ENCODE results near the gene CDH23.

Gene CDH23

DNA sequence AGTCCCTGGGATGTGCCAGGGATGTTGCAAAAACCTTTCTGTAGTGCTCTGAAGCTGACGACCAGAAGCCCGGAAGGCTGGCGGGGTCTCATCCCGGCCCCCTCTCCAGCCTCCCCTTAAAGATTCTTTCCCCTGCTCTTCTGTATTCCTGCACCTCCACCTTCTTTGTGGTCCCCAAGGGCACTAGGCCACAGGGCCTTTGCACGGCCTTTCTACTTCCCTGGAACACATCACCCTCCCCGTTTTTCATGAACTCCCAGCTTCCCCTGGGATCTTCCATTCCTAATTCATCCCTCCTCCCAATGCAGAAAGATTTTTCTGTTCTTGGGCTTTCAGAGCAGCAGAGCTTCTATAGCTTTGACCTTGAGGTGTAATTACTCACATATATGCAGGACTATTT lies 127.0 kb downstream of the CDH23 start:
- DNase-seq, result no peak

DNA sequence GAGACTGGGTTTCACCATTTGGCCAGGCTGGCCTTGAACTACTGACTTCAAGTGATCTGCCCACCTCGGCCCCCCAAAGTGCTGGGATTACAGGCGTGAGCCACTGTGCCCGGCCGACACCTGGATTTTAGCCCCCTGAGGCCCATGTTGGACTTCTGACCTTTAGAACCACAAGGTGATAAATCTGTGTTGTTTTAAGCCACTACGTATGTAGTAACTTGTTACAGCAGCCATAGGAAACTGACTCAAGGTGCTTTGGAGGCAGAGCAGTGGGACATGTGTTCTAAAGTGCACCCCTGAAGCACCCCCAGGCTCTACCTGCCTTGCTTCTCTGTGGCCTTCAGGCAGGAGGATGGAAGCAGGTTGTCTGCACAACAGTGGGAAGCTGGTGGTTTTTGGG lies 128.4 kb downstream of the CDH23 start:
- DNase-seq, result no peak

- DNase-seq, result no peak
These were observed 129.0 kb downstream of the CDH23 start for GRCh38 chr10:71525721-71526120.

DNA sequence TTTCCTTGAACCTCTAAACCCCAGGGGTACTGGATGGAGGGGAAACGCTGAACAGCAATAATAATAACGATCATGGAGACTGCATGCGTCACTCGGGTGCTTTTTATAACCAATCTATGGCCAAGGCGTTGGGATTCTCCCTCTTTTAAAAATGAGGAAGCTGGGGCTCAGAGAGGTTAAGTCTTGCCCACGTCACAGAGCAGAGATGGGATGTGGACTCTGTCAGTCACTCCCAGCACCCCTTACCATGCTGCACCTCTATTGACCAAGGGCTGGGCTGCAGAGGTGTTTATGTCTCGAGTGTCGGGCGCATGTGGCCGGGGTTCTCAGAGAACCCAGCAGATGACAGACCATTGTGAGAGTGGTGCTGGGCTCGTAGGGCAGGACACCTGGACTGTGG lies 129.9 kb downstream of the CDH23 start:
- no peak for DNase-seq

- DNase-seq, result no peak
These were observed 130.4 kb downstream of the CDH23 start for GRCh38 chr10:71527135-71527534.

GRCh38 chr10:71528371-71529206 lies 131.9 kb downstream of the CDH23 start:
- DNase-seq, result no peak

- no peak for DNase-seq
These were observed 132.6 kb downstream of the CDH23 start for GRCh38 chr10:71529207-71529827.

DNA sequence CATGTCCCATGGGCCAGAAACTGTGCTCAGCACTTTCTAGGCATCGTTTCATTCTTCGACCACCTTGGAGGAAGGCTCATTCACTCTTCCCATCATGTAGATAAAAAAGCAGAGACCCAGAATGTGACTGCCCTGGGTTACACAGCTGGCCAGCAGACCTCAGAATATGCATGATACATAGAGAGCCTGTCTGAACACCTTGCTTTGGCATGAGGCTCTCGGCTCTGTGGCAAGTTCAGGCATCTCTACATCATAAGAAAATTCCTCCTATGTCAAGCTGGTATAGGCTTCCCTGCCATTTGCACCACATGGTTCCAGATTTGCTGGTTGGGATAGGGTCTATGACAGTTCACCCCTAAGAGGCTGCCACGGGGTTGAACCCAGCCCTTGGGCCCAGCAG lies 134.1 kb downstream of the CDH23 start:
- DNase-seq, result no peak

DNA sequence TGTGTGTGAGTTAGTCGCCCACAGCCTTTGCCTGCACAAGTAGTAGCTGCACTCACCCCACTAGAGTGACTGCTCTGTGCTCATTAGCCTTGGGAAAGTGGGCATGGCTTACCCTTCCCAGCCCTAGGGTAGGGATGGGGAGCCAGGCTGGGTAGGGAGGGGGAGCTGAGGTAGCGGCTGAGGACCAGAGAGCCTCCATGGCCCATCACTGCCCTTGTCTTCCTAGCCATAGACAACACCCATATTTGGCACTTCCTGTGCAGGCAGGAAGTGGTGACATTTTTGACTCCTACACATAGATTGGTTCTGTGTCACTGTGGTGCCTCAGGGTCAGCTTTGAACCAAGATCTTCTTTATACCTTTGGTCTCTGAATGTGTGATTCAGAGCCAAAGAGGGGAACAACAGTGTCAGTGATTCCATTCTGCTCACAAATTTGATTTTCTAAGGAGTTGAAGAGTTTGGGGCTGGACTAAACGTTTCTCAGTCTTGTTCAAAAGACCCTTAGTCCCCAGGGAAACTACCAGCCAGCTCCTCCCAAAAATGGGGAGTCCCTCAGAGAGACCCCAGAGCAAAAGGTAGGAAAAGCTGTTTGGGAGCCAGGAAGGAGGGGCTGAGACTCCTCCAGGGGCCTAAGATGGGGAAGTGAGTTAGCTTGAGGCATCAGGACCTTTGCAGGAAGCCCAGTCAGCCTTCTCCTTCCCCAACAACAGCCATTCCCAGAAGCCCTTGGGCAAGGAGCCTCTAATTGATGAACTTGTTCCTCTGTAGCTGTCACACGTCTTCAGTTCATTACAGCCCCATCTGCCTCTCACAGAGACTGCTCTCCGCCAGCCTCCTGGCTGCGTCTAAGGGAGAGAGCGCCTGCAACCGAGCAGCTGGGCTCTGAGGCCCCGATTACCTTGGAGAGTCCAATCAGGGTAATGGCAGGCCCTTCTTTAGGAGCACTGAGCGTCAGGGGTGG lies 135.0 kb downstream of the CDH23 start:
- DNase-seq, result peak; percentile 55

DNA sequence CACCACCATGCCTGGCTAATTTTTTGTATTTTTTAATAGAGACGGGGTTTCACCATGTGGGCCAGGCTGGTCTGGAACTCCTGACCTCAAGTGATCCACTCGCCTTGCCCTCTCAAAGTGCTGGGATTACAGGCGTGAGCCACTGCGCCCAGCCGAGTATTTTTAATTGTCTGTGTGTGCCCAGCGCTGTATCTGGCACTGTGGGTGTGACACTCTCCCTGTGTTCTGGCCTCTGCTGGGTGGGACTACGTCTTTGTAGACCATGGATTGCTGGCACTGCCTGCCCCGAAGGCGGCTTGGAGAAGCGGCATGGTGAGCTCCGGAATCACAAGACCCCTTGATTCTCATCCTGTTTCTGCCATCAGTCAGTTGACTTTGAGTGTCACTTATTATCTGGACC lies 136.2 kb downstream of the CDH23 start:
- no peak for DNase-seq

DNA sequence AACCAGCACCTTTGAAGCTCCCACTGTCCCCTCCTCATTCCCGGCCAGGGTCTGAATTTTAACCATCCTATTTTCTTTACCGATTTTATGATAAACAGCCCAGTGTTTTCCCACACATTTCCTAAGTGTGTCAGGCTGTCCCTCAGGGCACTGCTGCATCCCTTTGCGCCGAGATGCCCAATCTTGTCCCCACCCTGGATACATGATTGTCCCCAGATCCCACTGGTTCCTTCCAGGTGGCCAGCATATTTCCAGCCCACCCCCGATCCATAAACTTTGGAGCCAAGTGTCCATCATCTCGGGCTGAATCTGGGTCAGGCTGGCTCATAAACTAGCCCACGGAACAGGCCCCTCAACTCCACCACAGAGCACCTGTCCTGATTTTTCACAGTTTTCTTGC lies 137.2 kb downstream of the CDH23 start:
- DNase-seq, result no peak

DNA sequence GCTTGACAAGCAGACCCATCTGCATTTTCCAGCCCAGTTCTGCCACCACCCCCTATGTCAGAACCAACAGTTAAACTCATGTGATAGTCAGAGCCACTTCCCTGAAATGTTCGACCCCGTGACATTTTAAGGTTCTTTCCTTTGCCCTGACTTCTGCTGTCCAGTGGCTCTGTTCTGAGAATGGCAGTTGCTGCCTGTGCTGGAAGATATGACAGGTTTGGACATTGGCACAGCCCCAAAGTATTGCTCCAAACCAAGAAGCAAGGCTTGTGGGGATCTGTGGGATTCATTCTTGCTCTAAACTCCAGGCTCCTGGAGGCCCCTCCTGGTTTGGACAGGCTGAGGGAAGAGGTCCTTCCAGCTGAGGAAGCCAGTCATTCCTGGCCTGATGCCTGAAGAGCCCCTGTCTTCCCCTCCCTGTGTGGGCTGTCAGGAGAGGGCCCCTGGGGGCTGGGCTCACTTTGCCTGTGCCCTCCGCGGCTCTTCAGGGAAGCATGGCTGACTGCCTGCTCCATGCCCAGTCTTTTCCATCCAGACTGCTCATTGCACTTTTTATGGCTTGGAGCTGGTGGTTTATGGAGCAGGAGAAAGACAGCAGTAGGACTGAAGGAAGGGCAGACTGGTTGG lies 138.0 kb downstream of the CDH23 start:
- DNase-seq, result no peak

- DNase-seq, result no peak
These were observed 139.6 kb downstream of the CDH23 start for GRCh38 chr10:71536332-71536731.

GRCh38 chr10:71537125-71537524 lies 140.4 kb downstream of the CDH23 start:
- DNase-seq, result no peak

DNA sequence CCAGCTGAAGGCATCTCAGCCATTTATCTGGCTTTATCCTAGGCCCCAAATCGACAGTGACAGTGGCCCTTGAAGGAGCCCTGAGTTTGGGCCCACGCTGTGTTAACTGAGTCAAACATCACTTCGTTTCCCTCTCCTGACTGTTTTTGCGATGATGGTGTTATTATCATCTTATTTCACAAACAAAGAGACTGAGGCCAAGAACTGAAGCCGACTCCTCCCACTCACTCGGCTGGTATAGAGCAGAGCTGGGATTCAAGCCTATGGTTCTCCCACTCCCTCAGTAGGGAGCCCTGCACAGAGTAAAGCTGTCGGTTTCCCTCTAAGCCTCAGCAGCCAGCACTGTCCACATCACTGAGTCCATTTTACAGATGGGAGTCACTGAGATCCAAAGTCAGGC lies 141.0 kb downstream of the CDH23 start:
- no peak for DNase-seq

GRCh38 chr10:71538608-71539260 lies 142.0 kb downstream of the CDH23 start:
- no peak for DNase-seq

- DNase-seq, result no peak
These were observed 142.9 kb downstream of the CDH23 start for GRCh38 chr10:71539442-71540118.

DNA sequence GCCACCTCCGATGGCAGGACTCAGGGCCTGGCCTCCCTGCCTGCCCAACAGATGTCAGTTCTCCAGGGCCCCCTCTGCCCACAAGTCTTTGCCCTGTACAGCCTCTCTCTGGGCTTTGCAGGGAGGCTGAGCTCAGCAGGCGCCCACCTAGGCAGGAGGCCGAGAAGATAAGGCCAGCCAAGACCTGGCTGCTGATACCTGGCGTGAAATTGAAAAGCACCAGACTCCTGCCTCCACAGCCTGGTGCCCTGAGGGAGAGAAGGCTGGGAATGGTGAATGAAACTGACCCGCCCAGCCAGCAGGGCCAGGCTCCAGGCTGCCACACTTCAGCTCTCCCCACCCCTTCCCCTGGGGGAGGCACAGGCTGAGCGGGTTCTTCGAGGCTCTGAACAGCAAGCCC lies 145.8 kb downstream of the CDH23 start:
- DNase-seq, result no peak

DNA sequence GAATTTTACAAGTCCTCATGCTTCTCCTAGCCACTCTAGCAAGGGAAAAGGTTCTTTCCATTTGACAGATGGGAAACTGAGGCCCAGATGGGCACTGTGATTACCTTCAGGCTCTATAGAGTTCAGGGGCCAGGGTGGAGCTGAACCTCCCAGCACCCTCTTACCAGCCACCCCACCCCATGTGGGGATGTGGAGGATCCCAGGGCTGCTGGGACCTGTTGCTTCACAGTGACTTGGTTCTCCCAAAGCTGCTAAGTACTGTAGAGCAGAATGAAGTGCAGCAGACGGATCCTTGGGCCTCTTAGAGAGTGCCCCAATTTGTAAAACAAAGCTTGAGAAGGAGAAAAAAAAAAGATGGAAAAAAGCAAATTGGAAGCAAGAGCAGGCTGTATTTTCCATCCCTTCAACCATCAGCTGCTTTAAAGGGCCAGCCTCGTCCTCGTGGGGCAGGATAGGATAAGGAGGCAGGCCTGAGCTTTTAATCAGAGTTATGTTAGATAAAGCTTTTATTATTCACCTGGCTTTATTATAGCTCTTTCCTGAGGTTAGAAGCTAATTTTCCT lies 147.0 kb downstream of the CDH23 start:
- DNase-seq, result no peak

GRCh38 chr10:71545001-71545400 lies 148.3 kb downstream of the CDH23 start:
- no peak for DNase-seq

DNA sequence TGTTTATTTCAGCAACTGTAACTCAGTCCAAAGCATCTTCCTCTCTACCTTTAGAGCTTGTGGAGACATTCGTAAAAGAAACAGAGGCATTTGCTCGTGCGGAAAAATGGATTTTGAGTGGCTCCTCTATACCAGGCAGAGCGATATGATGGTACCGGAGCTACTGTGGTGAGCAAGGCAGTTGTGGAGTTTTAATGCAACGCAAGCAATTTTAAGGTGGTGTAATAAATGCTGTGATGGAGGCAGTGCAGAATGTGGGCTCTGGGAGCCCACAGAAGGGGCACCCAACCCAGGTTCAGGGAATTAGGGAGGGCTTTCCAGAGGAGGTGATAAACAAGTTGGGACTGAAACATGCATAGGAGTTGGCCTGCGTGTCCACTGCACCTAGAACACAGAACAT lies 149.5 kb downstream of the CDH23 start:
- DNase-seq, result no peak

GRCh38 chr10:71547312-71547711 lies 150.6 kb downstream of the CDH23 start:
- no peak for DNase-seq
